Upper lobe of left lung (tissue), 6 donors: ENCODE data around the gene ARAP1. TPM values are rescaled to one million over a fixed set of nuclear protein-coding genes. Genes with fewer than 3 reads are reported as not detected.
A peak's percentile ranks its signal among the peaks of the same experiment; 100 is the strongest.

ENCODE experiments used
- ATAC-seq, 2 donors: fragments of 200-7000 bp; cut with Tn5 transposase; one replicate each; pipeline ENCODE4 v1.9.1; 2022; ENCODE audit warnings: mild to moderate bottlenecking in 2 of 2, moderate library complexity in 2 of 2; ENCODE audit not compliant: low FRiP score in 2 of 2
- DNase-seq, 2 donors: peaks; one replicate each; pipeline ENCODE4 v3.0.0-alpha.2; 2019 to 2020
- H3K27ac ChIP-seq, 4 donors: fragments of 200-600 bp; sonication (generic); one replicate each; pipeline ENCODE4 v1.5.1; 2016 to 2019
- H3K27me3 ChIP-seq, 4 donors: fragments of 200-600 bp; sonication (generic); one replicate each; pipeline ENCODE4 v1.5.1; 2017 to 2019
- H3K36me3 ChIP-seq, 4 donors: fragments of 200-600 bp; sonication (generic); one replicate each; pipeline ENCODE4 v1.5.1; 2016 to 2019
- H3K4me1 ChIP-seq, 4 donors: fragments of 200-600 bp; sonication (generic); one replicate each; pipeline ENCODE4 v1.5.1; 2018 to 2019
- H3K4me3 ChIP-seq, 4 donors: fragments of 200-600 bp; sonication (generic); one replicate each; pipeline ENCODE4 v1.5.1; 2017 to 2019; ENCODE audit warnings: mild to moderate bottlenecking in 2 of 4, moderate library complexity in 1 of 4
- H3K9me3 ChIP-seq, 4 donors: fragments of 200-600 bp; sonication (generic); one replicate each; pipeline ENCODE4 v1.5.1; 2018 to 2019
- CTCF ChIP-seq, 6 experiments: fragments of 450-650 bp in 4 of 6; fragments of 200-600 bp in 2 of 6; sonication (generic) in 2 of 6; IDR thresholded peaks; one replicate each; pipeline ENCODE4 v1.5.1; 2016 to 2019; ENCODE audit warnings: antibody characterized with exemption in 6 of 6
- EP300 ChIP-seq, 4 donors: sonication (generic); formaldehyde crosslinking; IDR thresholded peaks; one replicate each; pipeline ENCODE4 v1.5.1; 2017; ENCODE audit warnings: antibody characterized with exemption in 4 of 4, control low read depth in 2 of 4
- POLR2A ChIP-seq, 4 donors: fragments of 450-650 bp; IDR thresholded peaks; one replicate each; pipeline ENCODE4 v1.5.1; 2016 to 2017; ENCODE audit warnings: antibody characterized with exemption in 4 of 4, mild to moderate bottlenecking in 2 of 4
- POLR2AphosphoS5 ChIP-seq, 2 donors: sonication (generic); formaldehyde crosslinking; IDR thresholded peaks; one replicate each; pipeline ENCODE4 v1.5.1; 2017; ENCODE audit warnings: antibody characterized with exemption in 2 of 2
- WGBS, 2 donors: methylation state at CpG; one replicate each; pipeline ENCODE4 v1.1.5; 2017 to 2018; 5-methylcytosine and 5-hydroxymethylcytosine counted together
- total RNA-seq, 6 donors: library from RNA; depleted of rRNA in 4 of 6; stranded (reverse); fragments of >200 nt in 4 of 6; gene quantifications; one replicate each; pipeline versions ENCODE4 v1.1.0 to v1.2.1, GENCODE V29; 2016 to 2021
- donor health status: DM: no; HTN: no; CAD: no; lungs with moderate emphysema.
- donor health status: DM: no; HTN: yes; CAD: no; lungs with severe emphysema.

The ARAP1 gene
- total RNA-seq, 6 donors from 2014 or later, result 217 to 1,154 (median 269) TPM

- H3K27me3 ChIP-seq, result no peaks in the 10 kb centered on the region
- H3K4me1 ChIP-seq, result peaks cover 40 to 59% (median 52%) of the 10 kb centered on the region in 4 donors
- H3K9me3 ChIP-seq, result no peaks in the 10 kb centered on the region
- DNase-seq, result no peak
- WGBS, 2 donors, result 81 to 84% methylated on average over 4 of the region's 4 CpGs
- no peak for TF ChIP-seq EP300 (IDR thresholded peaks at IDR 0.05)
- TF ChIP-seq POLR2A (IDR thresholded peaks at IDR 0.05), result no peak
- TF ChIP-seq CTCF (IDR thresholded peaks at IDR 0.05), result no peak
- TF ChIP-seq POLR2AphosphoS5 (IDR thresholded peaks at IDR 0.05), result no peak
- ATAC-seq, result no peak
- H3K4me3 ChIP-seq, result peak overlapping the region in 2 of 4 donors; percentile 82 to 83
- H3K27ac ChIP-seq, result peak overlapping the region in 2 of 4 donors; percentile 85 to 89
- H3K36me3 ChIP-seq, result no peaks in the 10 kb centered on the region
Measured at GRCh38 chr11:72779495-72780128, 27.4 kb upstream of the ARAP1 start.

- 77 to 86% methylated on average over 5 to 7 of the region's 7 CpGs for WGBS, 2 donors
- no peaks in the 10 kb centered on the region for H3K36me3 ChIP-seq
- no peaks in the 10 kb centered on the region for H3K9me3 ChIP-seq
- DNase-seq, result peak in 1 of 2 donors; percentile 54
- H3K27ac ChIP-seq, result peak overlapping the region in 2 of 4 donors; percentile 5 to 19
- H3K4me3 ChIP-seq, result no peak overlapping the region
- no peaks in the 10 kb centered on the region for H3K27me3 ChIP-seq
- TF ChIP-seq CTCF (IDR thresholded peaks at IDR 0.05), result no peak
- TF ChIP-seq POLR2A (IDR thresholded peaks at IDR 0.05), result no peak
- no peak for TF ChIP-seq EP300 (IDR thresholded peaks at IDR 0.05)
- TF ChIP-seq POLR2AphosphoS5 (IDR thresholded peaks at IDR 0.05), result no peak
- peaks cover 40 to 64% (median 54%) of the 10 kb centered on the region in 4 donors for H3K4me1 ChIP-seq
- no peak for ATAC-seq
Measured at GRCh38 chr11:72778535-72779494, 26.6 kb upstream of the ARAP1 start.

- TF ChIP-seq CTCF (IDR thresholded peaks at IDR 0.05) (no peak), POLR2AphosphoS5 (IDR thresholded peaks at IDR 0.05) (no peak), POLR2A (IDR thresholded peaks at IDR 0.05) (no peak), EP300 (IDR thresholded peaks at IDR 0.05) (no peak)
- H3K36me3 ChIP-seq, result no peaks in the 10 kb centered on the region
- DNase-seq, result no peak
- H3K27me3 ChIP-seq, result no peaks in the 10 kb centered on the region
- H3K9me3 ChIP-seq, result no peaks in the 10 kb centered on the region
- H3K4me1 ChIP-seq, result peaks cover 40 to 71% (median 55%) of the 10 kb centered on the region in 4 donors
- no peak overlapping the region for H3K4me3 ChIP-seq
- no peak for ATAC-seq
- peak overlapping the region in 2 of 4 donors; percentile 4 to 53 for H3K27ac ChIP-seq
- 67 to 68% methylated on average over 5 of the region's 5 CpGs for WGBS, 2 donors
Measured at GRCh38 chr11:72777755-72778278, 25.6 kb upstream of the ARAP1 start.

GRCh38 chr11:72776844-72777754 lies 24.9 kb upstream of the ARAP1 start:
- H3K4me3 ChIP-seq, result no peak overlapping the region
- H3K9me3 ChIP-seq, result no peaks in the 10 kb centered on the region
- no peak for ATAC-seq
- no peaks in the 10 kb centered on the region for H3K36me3 ChIP-seq
- 60 to 85% methylated on average over 1 to 7 of the region's 7 CpGs for WGBS, 2 donors
- H3K4me1 ChIP-seq, result peaks cover 35 to 65% (median 51%) of the 10 kb centered on the region in 4 donors
- peak overlapping the region in 3 of 4 donors; percentile 4 to 53 (median 22) for H3K27ac ChIP-seq
- no peaks in the 10 kb centered on the region for H3K27me3 ChIP-seq
- peak in 1 of 2 donors; percentile 60 for DNase-seq
- no peak for TF ChIP-seq CTCF (IDR thresholded peaks at IDR 0.05)
- TF ChIP-seq POLR2A (IDR thresholded peaks at IDR 0.05), result no peak
- TF ChIP-seq EP300 (IDR thresholded peaks at IDR 0.05), result no peak
